Stimulated activated naive CD8-positive, alpha-beta T cell treated with anti-CD3 and anti-CD28 coated beads, Interleukin-15, Interleukin-2, amounts not matched to agents 100 U/mL and 50 U/mL, for 24 hours (primary cell): ENCODE results near the gene MOGAT2.
"Not testable (repeated sequence)": the region's sequence is repeated elsewhere in the genome, so short reads cannot be mapped to it uniquely, and the experiment has no call there.

Source experiments
- ATAC-seq: fragments of 150-1000 bp; cut with Tn5 transposase; one replicate; pipeline ENCODE4 v1.10.0; 2021
- DNase-seq: peaks from one replicate; pipeline ENCODE4 v3.0.0; 2021

The MOGAT2 gene

DNA sequence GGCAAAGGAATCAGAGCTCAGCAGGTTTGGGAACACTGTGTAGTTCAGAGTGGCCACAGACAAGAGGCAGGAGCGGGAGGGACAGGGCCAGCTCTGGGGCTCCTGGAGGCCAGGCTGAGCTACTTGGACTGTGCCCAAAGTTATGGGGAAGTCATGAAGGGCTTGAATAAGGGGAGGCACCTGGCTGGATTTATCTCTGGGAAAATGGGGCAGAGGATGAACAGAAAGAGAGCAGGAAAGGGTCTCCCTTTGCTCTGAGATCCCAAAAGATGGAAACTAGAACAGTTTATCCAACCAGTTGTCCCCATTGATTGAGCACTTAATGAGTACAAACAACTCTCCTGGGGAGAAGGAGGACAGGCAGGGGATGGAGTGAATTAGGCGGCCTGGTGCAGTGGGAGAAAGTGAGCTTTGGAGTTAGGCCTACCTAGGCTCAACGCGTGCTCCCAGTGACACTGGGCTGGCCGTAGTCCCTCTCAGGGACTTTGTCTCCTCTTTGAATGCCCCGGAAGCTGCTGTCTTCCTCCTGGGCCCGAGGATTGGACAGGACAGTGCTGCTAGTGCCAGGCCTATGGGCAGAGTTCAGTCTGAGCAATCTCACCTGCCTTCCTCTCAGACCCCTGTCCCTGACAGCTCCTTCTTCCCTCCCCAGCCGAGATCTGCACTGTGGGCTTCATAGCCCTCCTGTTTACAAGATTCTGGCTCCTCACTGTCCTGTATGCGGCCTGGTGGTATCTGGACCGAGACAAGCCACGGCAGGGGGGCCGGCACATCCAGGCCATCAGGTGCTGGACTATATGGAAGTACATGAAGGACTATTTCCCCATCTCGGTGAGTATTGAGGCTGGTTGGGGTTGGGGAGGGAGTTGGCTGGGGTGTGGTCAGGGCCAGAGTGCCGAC lies 2.0 kb downstream of the MOGAT2 start:
- ATAC-seq: no peak
- DNase-seq: no peak

DNA sequence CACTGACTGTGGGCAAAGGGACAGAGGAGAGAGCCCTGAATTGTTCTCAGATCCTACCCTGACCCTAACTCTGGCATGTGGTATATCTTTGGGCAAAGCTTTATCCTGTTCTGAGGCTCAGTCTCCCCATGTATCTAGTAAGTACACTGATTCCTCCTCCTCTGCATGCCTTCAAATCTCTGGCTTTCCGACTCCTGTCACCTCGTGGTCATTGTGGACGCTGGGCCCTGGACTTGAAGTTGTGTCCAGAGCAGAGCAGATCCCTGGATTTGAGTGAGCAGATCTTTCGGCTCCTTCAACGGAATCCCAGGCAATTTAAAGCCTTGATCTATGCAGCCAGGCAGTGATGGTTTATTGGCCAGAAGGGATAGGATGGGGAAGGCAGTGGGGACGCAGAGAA lies 3.0 kb downstream of the MOGAT2 start:
- DNase-seq: no peak
- ATAC-seq: no peak

- DNase-seq (no peak), ATAC-seq (no peak)
Measured at GRCh38 chr11:75721852-75722668, 4.4 kb downstream of the MOGAT2 start.

GRCh38 chr11:75722669-75723042 lies 5.0 kb downstream of the MOGAT2 start:
- ATAC-seq (no peak), DNase-seq (no peak)

DNA sequence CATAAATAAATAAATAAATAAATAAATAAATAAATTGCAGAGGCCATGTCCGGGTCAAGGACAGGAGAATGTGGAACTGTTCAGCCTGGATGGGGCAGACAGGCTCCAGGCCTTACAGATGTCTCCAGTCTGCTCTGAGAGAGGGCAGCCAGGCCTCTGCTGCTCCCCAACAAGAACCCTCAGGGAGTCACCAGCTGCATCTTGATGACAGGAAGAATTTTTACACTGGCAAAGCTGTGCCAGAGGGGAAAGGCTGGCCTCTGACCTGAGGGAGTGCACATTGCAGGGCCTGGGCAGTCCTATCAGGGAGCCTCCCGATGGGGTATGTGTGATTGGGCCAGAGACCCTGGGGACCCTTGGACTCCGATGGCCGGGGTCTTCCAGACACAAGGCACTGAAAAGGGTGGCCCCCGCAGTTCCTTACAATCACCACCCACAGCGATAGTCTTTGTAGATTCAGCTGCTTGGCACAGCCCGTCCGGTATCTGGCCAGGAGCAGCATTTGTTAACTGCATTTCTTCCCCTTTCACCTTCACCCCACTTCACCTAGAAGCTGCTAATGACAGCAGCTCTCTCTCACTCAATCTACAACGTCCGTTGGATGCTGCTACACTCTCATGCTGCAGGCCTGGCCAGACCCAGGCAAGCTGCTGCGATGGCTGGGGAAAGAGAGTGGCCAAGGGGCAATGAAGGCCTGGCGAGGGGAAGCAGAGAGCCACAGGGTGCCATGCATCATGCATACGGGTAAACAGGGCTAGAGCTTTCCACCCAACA lies 8.1 kb downstream of the MOGAT2 start:
- ATAC-seq (no peak), DNase-seq (no peak)

- no peak for DNase-seq
- ATAC-seq: no peak
Measured at GRCh38 chr11:75728992-75729391, 11.4 kb downstream of the MOGAT2 start.

DNA sequence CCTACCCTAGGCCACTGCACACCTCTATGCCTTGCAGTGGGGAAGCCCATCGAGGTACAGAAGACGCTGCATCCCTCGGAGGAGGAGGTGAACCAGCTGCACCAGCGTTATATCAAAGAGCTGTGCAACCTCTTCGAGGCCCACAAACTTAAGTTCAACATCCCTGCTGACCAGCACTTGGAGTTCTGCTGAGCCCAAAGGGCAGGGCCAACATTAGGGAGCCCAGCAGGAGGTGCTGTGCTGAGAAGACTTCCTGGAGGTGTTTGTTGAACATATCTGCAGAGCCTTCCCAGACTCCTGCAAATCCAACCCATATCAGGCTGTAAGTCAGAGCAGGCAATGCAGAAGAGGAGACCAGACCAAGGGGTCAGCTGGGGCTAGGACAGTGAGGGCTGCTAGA lies 13.5 kb downstream of the MOGAT2 start:
- ATAC-seq: no peak

DNA sequence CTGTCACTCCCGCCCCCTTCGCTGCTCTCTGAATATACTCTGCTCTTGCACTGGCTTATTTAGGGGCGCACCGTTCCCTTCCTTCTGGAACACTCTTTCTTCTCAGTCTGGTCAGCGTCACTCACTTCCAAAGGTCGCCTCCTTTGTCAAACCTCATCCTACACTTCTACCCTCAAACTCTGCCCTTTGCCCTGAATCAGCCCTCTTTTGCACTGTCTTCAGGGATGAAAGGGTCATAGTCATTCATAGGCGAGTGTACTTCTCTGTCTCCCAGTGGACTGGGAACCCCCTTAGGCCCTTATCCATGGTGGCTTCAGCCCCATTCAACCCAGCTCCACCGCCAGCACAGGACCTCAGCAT lies 15.4 kb downstream of the MOGAT2 start:
- DNase-seq (no peak), ATAC-seq (no peak)

More for the DNA sequence above, 13.5 kb downstream of the MOGAT2 start:
- no peak for DNase-seq

GRCh38 chr11:75733431-75734107 lies 15.9 kb downstream of the MOGAT2 start:
- DNase-seq (no peak), ATAC-seq (peak; percentile 72)

GRCh38 chr11:75734491-75735180 lies 17.0 kb downstream of the MOGAT2 start:
- ATAC-seq: no peak
- DNase-seq: no peak

DNA sequence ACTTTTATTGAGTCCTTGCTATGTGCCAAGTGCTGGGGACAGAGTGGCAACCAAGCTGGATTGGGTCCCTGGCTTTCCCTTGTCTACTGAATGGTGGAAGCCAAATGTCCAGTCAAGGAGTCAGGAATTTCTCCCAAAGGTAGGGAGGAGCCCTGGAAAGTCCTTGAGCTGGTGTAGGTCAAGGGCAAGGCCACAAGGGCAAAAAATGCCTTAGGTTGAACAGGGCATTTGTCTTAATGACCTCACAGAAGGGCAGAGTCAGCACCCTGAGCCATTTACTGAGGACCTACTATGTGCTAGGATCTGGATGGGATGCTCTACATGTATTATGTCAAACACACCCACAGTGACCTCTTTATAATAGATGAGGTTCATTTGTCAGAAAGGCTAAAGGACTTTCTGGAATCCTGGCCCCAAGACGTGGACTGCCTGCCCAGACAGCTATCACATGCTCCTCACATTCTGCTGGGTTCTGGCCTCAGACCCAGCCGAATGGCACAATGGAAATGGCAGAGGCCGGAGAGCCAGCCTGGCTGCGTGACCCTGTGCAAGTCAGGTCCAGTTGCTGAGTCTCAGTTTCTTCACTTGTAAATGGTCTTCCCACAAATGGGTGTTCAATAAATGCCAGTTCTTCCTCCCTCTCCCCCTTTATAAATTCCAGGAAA lies 17.7 kb downstream of the MOGAT2 start:
- ATAC-seq (no peak), DNase-seq (no peak)

- DNase-seq (no peak), ATAC-seq (no peak)
Measured at GRCh38 chr11:75737314-75737713, 19.7 kb downstream of the MOGAT2 start.

GRCh38 chr11:75740681-75741080 lies 23.0 kb downstream of the MOGAT2 start:
- DNase-seq (no peak), ATAC-seq (no peak)

GRCh38 chr11:75743159-75743558 lies 25.5 kb downstream of the MOGAT2 start:
- DNase-seq, ATAC-seq: not testable (repeated sequence)

DNA sequence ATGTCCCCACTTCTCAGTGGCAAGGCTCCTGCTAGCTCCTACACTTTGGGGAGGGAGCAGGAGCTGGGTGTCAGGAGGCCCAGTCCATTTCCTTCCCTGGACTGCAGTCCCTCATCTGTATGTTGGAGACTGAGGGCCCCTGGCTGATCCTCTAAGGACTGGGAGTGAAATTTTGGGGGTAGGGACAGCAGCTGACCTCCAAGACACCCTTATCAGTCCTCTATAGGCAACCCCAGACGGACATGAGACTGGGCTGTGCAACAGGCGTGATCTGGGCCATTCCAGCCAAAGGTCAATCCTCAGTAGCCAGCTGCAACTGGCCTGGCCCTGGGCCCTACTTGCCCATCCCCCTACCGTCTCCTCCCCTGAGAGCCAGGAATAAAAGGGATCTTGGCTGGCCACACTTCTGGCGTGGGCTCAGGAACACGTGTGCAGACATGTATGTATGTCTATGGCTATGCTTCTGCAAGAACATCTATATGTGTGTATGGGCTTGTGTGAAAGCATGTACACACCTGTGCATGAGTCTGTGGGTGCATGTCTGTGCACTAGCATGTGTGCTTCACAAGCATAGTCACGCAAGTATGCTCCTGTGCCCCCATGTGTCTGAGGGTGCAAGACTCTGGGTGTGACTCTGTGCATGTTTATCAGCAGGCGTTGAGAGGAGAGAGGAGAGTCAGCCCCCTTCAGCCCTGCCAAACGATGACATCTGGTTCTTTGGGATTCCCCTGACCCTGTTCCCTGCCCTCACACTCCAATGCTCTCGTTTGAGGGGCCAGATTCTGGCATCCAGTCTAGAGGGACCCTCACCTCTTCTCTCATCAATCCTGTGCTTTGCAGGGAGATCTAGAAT lies 26.3 kb downstream of the MOGAT2 start:
- no peak for ATAC-seq
- no peak for DNase-seq

DNA sequence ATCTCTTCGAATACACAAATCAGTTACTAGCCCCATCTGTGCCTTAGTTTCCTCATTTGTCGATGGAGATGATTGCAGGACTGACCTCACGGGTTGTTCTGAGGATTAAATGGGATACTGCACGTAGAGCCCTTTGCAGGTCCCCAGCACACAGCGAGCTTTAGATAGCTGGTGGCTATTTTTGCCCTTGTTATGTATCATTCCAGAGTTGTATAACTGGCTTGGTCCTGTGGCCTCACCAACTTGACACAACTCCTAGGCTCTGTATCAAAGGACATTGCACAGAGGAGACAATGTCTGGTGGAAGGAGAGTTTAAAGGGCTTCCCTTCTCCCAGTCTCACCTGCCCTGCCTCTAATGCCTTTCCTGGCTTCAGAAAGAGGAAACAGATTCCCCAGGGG lies 28.2 kb downstream of the MOGAT2 start:
- DNase-seq (no peak), ATAC-seq (no peak)

GRCh38 chr11:75748729-75749273 lies 31.2 kb downstream of the MOGAT2 start:
- not testable (repeated sequence) for ATAC-seq, DNase-seq

DNA sequence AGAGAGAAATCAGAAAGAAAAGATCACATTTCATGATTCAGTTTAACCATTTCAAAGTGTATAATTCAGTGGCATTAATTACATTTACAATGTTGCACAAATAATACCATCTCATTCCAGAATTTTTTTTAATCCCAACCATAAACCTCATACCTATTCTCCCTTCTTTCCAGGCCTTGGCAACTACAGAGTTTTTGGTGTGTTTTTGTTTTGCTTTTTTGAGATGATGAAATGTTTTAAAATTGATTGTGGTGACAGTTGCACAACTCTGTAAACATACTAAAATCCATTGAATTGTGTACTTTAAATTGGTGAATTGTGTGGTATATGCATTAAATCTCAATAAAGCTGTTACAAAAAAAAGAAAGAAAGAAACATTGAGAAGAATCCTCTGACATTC lies 37.3 kb downstream of the MOGAT2 start:
- not testable (repeated sequence) for ATAC-seq

GRCh38 chr11:75757651-75758050 lies 40.0 kb downstream of the MOGAT2 start:
- ATAC-seq (no peak), DNase-seq (no peak)

More for the DNA sequence above, 37.3 kb downstream of the MOGAT2 start:
- DNase-seq: not testable (repeated sequence)
